ENCODE data around the gene HOXC5. TPM values are rescaled to one million over a fixed set of nuclear protein-coding genes. Genes with fewer than 3 reads are reported as not detected.

The HOXC5 gene
- total RNA-seq, 4 donors from 2014 or later = 1.4 to 2.7 (median 1.7) TPM

GRCh38 chr12:54004063-54004840, 28.6 kb upstream of the HOXC5 start:
- Histone ChIP-seq H3K9me3 (no peaks in the 10 kb centered on the region), H3K4me1 (peaks cover 0 to 88% (median 16%) of the 10 kb centered on the region in 4 donors), H3K36me3 (peaks cover 0 to 4% (median 0%) of the 10 kb centered on the region in 3 donors), H3K4me3 (peak overlapping the region in 3 of 4 donors; percentile 30 to 49 (median 44)), H3K27me3 (peaks cover 0 to 52% of the 10 kb centered on the region in 2 donors), H3K27ac (peak overlapping the region; percentile 65 to 99 (median 86))
- 37 to 46% methylated on average over 20 of the region's 20 CpGs for WGBS, 2 donors
- DNase-seq (ENCODE audit: low spot score in 2 of 2) = no peak
- TF ChIP-seq CTCF (IDR thresholded peaks at IDR 0.05) (no peak), EP300 (IDR thresholded peaks at IDR 0.05) (no peak)

- Histone ChIP-seq H3K9me3 (no peaks in the 10 kb centered on the region), H3K36me3 (peaks cover 0 to 4% (median 0%) of the 10 kb centered on the region in 3 donors), H3K27ac (peak overlapping the region; percentile 65 to 99 (median 81)), H3K4me1 (peaks cover 0 to 90% (median 19%) of the 10 kb centered on the region in 4 donors), H3K27me3 (peaks cover 0 to 52% of the 10 kb centered on the region in 2 donors), H3K4me3 (peak overlapping the region; percentile 26 to 49 (median 37))
- DNase-seq (ENCODE audit: low spot score in 2 of 2) = no peak
- 13 to 21% methylated on average over 31 of the region's 31 CpGs for WGBS, 2 donors
- no peak for TF ChIP-seq POLR2A (IDR thresholded peaks at IDR 0.05)
- no peak for TF ChIP-seq CTCF (IDR thresholded peaks at IDR 0.05)
- peak in 1 of 2 donors; percentile 59 for TF ChIP-seq EP300 (IDR thresholded peaks at IDR 0.05)
Observed at GRCh38 chr12:54004841-54005530, 27.9 kb upstream of the HOXC5 start.

GRCh38 chr12:54005531-54005852, 27.4 kb upstream of the HOXC5 start:
- WGBS, 2 donors = 4 to 6% methylated on average over 26 of the region's 26 CpGs
- Histone ChIP-seq H3K36me3 (peaks cover 0 to 4% (median 0%) of the 10 kb centered on the region in 3 donors), H3K27me3 (peaks cover 0 to 48% of the 10 kb centered on the region in 2 donors), H3K4me1 (peaks cover 0 to 89% (median 17%) of the 10 kb centered on the region in 4 donors), H3K9me3 (no peaks in the 10 kb centered on the region), H3K4me3 (peak overlapping the region; percentile 26 to 49 (median 37)), H3K27ac (peak overlapping the region; percentile 65 to 99 (median 81))
- TF ChIP-seq CTCF (IDR thresholded peaks at IDR 0.05) (no peak), EP300 (IDR thresholded peaks at IDR 0.05) (no peak), POLR2A (IDR thresholded peaks at IDR 0.05) (no peak)
- no peak for DNase-seq (ENCODE audit: low spot score in 2 of 2)

- peak overlapping the region; percentile 65 to 99 (median 81) for H3K27ac ChIP-seq
- no peaks in the 10 kb centered on the region for H3K9me3 ChIP-seq
- peaks cover 0 to 4% (median 0%) of the 10 kb centered on the region in 3 donors for H3K36me3 ChIP-seq
- TF ChIP-seq EP300 (IDR thresholded peaks at IDR 0.05) (peak in 1 of 2 donors; percentile 74), CTCF (IDR thresholded peaks at IDR 0.05) (peak; percentile 86 to 98 (median 92)), POLR2A (IDR thresholded peaks at IDR 0.05) (peak in 1 of 2 donors; percentile 27)
- DNase-seq (ENCODE audit: low spot score in 2 of 2) = peak; percentile 92 to 97
- H3K4me3 ChIP-seq = peak overlapping the region; percentile 30 to 49 (median 41)
- 8 to 12% methylated on average over 27 to 39 of the region's 39 CpGs for WGBS, 2 donors
- peaks cover 0 to 46% of the 10 kb centered on the region in 2 donors for H3K27me3 ChIP-seq
- H3K4me1 ChIP-seq = peaks cover 0 to 89% (median 17%) of the 10 kb centered on the region in 4 donors
Observed at GRCh38 chr12:54005853-54006558, 26.8 kb upstream of the HOXC5 start.
